Omental fat pad (tissue), 4 donors: ENCODE data around the gene TNFRSF9. TPM values are rescaled to one million over a fixed set of nuclear protein-coding genes. Genes with fewer than 3 reads are reported as not detected.
A peak's percentile ranks its signal among the peaks of the same experiment; 100 is the strongest.

Experiments used
- ATAC-seq: fragments of 150-250 bp; one replicate; pipeline ENCODE4 v1.9.1; 2016; ENCODE audit warnings: mild to moderate bottlenecking, moderate library complexity; ENCODE audit not compliant: low FRiP score
- DNase-seq: peaks from one replicate; pipeline ENCODE4 v3.0.0-alpha.2; 2019; ENCODE audit warnings: low spot score
- small RNA-seq: library from RNA; depleted of rRNA; stranded (forward); fragments of <200 nt; gene quantifications from one replicate; pipeline ENCODE3, GENCODE V24; 2016
- total RNA-seq, 4 donors: library from RNA; depleted of rRNA; stranded (reverse); fragments of >200 nt; gene quantifications; one replicate each; pipeline ENCODE4 v1.1.0, GENCODE V29; 2016
- TF ChIP-seq, protein P1 (sequence below), 3 donors: fragments of 450-650 bp; IDR thresholded peaks; one replicate each; pipeline ENCODE4 v1.5.1; 2016 to 2017; ENCODE audit warnings: antibody characterized with exemption in 3 of 3, mild to moderate bottlenecking in 3 of 3, moderate library complexity in 2 of 3

The TNFRSF9 gene
- total RNA-seq, 4 donors from 2014 or later = 0.44 to 1.1 (median 0.63) TPM

DNA sequence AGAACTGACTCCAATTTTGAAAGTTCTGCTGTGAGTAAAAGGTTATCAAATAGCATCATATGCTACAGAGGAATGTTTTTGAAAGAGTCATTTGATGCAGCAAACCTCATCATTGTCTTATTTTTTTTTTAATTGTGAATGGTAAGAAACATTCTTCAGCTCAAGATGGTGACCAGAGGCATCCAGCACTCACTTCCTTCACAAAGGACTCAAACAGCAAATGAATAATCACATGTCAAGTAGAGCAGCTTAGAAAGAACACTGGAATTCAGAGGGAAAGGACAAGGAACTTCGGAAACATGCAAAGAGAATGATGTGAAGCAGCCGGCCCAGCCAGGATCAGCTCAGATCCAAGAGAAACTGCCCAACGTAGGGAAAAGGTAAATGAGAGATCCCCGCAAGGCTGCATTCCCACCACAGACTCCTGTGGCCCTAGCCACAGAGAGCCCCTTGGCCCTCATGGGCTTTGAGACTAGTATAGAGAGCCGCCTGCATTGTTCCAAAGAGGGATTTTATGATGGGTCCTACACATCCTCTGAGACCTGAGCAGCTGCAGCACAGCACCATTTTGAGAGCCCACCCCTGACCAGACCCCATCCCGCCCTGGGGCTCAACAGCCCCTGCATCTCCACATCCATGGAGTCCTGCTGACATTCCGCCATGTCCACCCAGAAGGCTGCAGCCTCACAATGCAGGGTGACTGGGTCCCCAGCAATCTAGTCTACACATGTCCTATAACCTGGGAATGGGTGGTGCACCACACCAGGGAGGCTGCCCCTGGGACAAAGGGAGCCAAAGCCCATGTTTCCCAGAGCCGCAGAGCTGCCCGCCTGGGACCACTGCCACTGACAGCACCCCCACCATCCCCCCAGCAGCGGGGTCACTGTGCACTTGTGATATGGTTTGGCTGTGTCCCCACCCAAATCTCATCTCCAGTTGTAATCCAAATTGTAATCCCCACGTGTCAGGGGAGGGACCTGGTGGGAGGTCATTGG lies 66.5 kb downstream of the TNFRSF9 start:
- no peak for ATAC-seq
- TF ChIP-seq, protein P1, sequence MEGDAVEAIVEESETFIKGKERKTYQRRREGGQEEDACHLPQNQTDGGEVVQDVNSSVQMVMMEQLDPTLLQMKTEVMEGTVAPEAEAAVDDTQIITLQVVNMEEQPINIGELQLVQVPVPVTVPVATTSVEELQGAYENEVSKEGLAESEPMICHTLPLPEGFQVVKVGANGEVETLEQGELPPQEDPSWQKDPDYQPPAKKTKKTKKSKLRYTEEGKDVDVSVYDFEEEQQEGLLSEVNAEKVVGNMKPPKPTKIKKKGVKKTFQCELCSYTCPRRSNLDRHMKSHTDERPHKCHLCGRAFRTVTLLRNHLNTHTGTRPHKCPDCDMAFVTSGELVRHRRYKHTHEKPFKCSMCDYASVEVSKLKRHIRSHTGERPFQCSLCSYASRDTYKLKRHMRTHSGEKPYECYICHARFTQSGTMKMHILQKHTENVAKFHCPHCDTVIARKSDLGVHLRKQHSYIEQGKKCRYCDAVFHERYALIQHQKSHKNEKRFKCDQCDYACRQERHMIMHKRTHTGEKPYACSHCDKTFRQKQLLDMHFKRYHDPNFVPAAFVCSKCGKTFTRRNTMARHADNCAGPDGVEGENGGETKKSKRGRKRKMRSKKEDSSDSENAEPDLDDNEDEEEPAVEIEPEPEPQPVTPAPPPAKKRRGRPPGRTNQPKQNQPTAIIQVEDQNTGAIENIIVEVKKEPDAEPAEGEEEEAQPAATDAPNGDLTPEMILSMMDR (IDR thresholded peaks at IDR 0.05) = no peak
- DNase-seq = no peak

DNA sequence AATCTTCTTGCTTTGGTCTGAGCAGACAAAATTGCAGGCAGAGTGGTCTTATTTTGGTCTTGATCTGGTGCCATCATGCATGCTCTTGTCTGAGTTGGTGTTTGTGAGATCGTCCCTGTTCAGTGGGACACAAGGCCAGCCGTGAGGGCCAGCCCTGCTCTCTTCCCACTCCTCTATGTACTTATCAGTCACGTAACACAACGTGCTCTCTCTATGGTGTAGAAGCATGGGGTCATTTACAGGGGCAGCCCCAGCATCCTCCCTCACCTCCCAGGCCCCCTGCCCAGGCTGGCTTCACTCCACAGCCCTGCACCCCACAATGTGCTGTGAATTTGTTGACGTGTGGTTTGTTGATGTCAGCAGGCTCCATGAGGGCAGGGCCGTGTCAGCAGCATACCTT lies 69.5 kb downstream of the TNFRSF9 start:
- DNase-seq (no peak), ATAC-seq (no peak)
- TF ChIP-seq, protein P1 (IDR thresholded peaks at IDR 0.05) = no peak

DNA sequence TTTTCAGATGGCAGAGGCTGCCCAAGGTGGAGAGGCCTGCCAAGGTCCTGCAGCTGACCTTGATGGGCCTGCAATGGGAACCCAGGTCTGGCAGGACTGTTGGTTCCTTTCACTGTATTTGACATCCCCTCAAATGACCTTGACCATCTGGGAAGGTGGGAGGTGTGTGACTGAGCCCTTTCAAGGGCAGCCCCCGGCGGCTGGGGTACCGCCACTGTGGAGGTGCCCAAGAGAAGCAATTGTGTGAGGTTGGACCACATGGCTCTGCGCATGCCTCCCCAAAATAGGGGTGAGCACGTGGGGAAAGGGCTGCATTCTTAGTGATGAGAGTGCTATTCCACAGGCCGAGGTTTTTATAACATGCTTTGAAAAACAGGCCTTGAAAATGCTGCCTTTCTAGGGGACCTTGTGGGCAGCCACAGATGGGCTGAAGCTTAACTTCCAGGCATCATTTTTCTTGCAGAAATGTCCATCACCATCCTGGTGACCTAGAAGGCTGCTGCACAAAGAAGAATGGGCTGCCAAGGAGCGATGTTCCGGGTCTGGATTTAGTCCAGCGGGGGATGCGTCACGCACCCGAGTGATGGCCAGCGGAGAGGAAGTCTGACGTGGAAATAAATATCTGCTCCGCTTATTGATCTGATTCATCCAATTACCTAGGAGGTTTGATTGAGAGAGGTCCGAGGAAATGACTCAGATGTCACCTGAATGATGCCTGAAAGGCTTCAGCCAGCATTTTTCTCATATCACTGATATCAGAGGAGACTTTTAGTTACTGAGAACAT lies 71.3 kb downstream of the TNFRSF9 start:
- TF ChIP-seq, protein P1 (IDR thresholded peaks at IDR 0.05) = no peak

DNA sequence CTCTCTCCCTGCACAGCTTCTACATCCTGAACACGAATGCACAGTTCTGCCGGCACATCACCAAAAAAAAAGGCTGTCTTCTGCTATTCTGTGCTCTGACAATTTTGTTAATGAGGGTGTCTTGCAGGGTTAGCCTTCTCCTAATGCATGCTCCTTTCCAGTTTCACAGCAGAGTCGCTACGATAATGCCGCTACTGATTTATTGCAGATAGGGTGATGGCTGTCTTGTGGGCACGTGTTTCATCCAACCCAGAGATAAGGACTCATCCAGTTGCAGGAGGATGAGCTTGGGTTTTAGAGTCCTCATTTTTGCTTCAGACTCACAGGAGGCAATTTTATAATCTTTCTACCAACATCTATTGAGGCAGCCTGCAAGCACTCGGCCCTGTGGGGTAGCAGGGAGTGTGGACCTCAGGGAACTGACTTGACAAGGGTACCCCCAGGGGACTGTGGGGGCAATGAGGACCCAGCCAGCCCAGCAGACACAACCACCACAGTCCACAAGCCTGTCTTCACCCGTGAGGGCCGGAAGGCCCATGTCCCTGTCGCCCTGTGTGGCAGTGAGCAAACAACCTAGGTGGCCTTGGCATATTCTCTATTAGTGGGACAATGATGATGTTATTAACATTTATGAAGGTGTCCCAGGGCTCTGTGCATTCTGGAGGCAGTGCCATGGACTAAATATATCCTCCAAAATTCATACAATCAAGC lies 72.4 kb downstream of the TNFRSF9 start:
- TF ChIP-seq, protein P1 (IDR thresholded peaks at IDR 0.05) = no peak

More for the DNA sequence above, 71.3 kb downstream of the TNFRSF9 start:
- ATAC-seq (no peak), DNase-seq (no peak)

DNA sequence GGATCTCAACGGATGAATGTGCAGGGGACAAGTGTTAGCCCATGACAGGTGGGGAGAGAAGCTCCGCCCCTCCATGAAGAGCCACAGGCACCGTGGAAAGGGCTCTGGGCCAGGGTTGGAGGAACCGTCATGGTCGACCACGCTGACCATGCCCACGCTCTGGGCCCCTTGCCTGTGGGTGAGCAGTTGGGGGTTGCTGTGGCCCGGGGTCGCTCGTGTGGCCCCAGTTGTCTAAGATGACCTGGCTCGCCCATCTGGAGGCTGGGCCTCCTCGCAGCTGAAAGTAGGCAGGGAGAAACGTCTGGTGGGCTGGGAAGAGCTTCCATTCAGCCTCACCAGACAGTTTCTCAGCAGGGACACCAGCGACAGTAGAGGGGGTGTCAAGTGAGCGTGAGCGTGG lies 74.7 kb downstream of the TNFRSF9 start:
- ATAC-seq = no peak
- DNase-seq = no peak
- TF ChIP-seq, protein P1 (IDR thresholded peaks at IDR 0.05) = no peak

More for the DNA sequence above, 72.4 kb downstream of the TNFRSF9 start:
- ATAC-seq (peak; percentile 54), DNase-seq (no peak)

Small RNA genes lying within 50 kb of the gene (small RNA-seq; reads per million reads assigned to genes)
- not detected for gene RF00019

Other genes starting within 250 kb of the TNFRSF9 start
- 100 to 1,000 TPM; 107 to 125 (median 115) TPM for gene VAMP3, start 169.5 kb downstream of the TNFRSF9 start, total RNA-seq
- gene PER3, start 156.5 kb downstream of the TNFRSF9 start, total RNA-seq = 10 to 100 TPM in 3 of 4 donors, 1 to 10 TPM in 1; 8.6 to 13.9 (median 12.2) TPM
- under 1 TPM in 1 of 4 donors, not detected in 3; 0.65 TPM for gene UTS2, start 87.8 kb downstream of the TNFRSF9 start, total RNA-seq
- gene PARK7, start 20.9 kb upstream of the TNFRSF9 start, total RNA-seq = 100 to 1,000 TPM; 151 to 260 (median 216) TPM
- 100 to 1,000 TPM; 108 to 313 (median 204) TPM for gene ERRFI1, start 85.5 kb upstream of the TNFRSF9 start, total RNA-seq